Right cardiac atrium (tissue), 5 donors: ENCODE data around the gene RFNG. TPM values are rescaled to one million over a fixed set of nuclear protein-coding genes. Genes with fewer than 3 reads are reported as not detected.

ENCODE experiments used
- ATAC-seq, 2 donors: fragments of 200-7000 bp; cut with Tn5 transposase; one replicate each; pipeline versions ENCODE4 v1.8.0 to v1.9.1; 2020; ENCODE audit warnings: moderate library complexity in 2 of 2, mild to moderate bottlenecking in 1 of 2
- DNase-seq, 3 donors: peaks; one replicate each; pipeline ENCODE4 v3.0.0-alpha.2; 2020
- H3K27ac ChIP-seq: one replicate; pipeline ENCODE4 v1.5.1; 2013; ENCODE audit warnings: mild to moderate bottlenecking, low read length, control low read depth, moderate library complexity
- H3K27me3 ChIP-seq: one replicate; pipeline ENCODE4 v1.6.1; 2013; ENCODE audit not compliant: control insufficient read depth, insufficient read depth
- H3K4me1 ChIP-seq: one replicate; pipeline ENCODE4 v1.6.1; 2013; ENCODE audit warnings: low read length; ENCODE audit not compliant: control insufficient read depth, insufficient read depth
- H3K4me3 ChIP-seq: one replicate; pipeline ENCODE4 v1.5.1; 2013; ENCODE audit warnings: low read length, control low read depth
- H3K9me3 ChIP-seq: one replicate; pipeline ENCODE4 v1.6.1; 2013; ENCODE audit warnings: low read length; ENCODE audit not compliant: control insufficient read depth
- WGBS: extraction: QIAGEN DNeasy Blood & Tissue Kit; methylation state at CpG from one replicate; pipeline ENCODE4 v1.1.7; 2013; 5-methylcytosine and 5-hydroxymethylcytosine counted together
- intact Hi-C, 4 donors: fragments of 100-400 bp; cut with DNase I; formaldehyde crosslinking; loops; one replicate each; pipeline versions ENCODE4 v1.11.0 to v1.14.0; 2022 to 2023
- polyA plus RNA-seq: library from polyadenylated mRNA; stranded (reverse); fragments of 200-250 nt; gene quantifications from one replicate; pipeline ENCODE4 v1.2.3, GENCODE V29; 2013
- total RNA-seq, 4 donors: library from RNA; stranded (reverse); fragmentation: NEBNext Ultra II Directional; extraction: Animal tissue kit (Norgen Biotek cat#: 25700); gene quantifications; one replicate each; pipeline ENCODE4 v1.2.1, GENCODE V29; 2021
- donor health status: healthy with polysubstance abuse.
- donor health status: DM: no; HTN: yes; CAD: no.
- donor health status: DM: no; HTN: no; CAD: no.
- donor health status: DM: no; HTN: yes; CAD: no; lungs with severe emphysema.
- donor health status: DM: yes; HTN: yes; CAD: no.

Gene RFNG
- total and polyA plus RNA-seq, 5 donors = 19.0 to 25.4 (median 20.5) TPM

DNA sequence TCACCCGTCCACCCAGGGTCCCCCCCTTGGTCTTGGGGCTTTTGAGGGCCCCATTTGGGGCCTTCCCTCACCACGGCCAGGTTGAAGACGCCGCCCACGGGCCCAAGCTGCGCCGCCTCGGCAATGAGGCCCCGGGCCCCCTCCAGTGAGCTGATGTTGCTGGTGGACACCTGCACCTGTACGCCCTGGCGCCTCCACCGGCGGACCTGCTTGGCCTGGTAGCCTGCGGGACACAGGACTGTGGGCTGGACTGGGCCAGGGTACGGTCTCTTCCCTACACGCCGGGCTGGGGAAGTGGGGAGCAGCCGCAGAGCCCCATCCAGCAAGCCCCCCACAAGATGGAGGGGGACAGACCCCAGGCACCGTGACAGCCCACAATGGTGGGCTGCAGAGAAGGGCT, 30.8 kb upstream of the RFNG start:
- H3K27ac ChIP-seq = no peak overlapping the region
- DNase-seq (peak in 2 of 3 donors; percentile 34 to 54), ATAC-seq (no peak)
- no peaks in the 10 kb centered on the region for H3K27me3 ChIP-seq
- H3K4me3 ChIP-seq = no peak overlapping the region
- WGBS = 92% methylated on average over 19 of the region's 19 CpGs
- no peaks in the 10 kb centered on the region for H3K9me3 ChIP-seq
- no peaks in the 10 kb centered on the region for H3K4me1 ChIP-seq
- intact Hi-C loops = no loop called here

DNA sequence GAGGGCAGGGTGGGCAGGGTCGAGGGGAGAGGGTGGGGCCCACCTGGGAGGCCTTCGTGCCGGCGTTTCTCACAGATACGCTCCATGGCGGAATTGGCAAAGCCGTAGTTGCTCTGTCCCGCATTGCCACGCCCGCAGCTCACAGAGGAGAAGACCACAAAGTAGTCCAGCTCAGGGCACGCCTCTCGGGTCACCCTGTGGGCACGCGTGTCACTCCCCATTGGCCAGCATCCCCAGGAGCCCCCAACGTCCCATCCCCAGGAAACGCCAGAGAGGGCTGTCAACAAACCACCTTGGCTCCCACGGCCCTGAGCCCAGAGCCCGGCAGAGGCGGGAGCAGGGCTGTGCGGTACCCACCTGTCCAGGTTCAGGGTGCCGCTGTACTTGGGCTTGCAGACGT, 30.4 kb upstream of the RFNG start:
- H3K4me1 ChIP-seq = no peaks in the 10 kb centered on the region
- WGBS = 93% methylated on average over 22 of the region's 22 CpGs
- DNase-seq (peak in 2 of 3 donors; percentile 28 to 48), ATAC-seq (no peak)
- no peaks in the 10 kb centered on the region for H3K27me3 ChIP-seq
- no peak overlapping the region for H3K4me3 ChIP-seq
- no peak overlapping the region for H3K27ac ChIP-seq
- intact Hi-C loops = no loop called here
- no peaks in the 10 kb centered on the region for H3K9me3 ChIP-seq

DNA sequence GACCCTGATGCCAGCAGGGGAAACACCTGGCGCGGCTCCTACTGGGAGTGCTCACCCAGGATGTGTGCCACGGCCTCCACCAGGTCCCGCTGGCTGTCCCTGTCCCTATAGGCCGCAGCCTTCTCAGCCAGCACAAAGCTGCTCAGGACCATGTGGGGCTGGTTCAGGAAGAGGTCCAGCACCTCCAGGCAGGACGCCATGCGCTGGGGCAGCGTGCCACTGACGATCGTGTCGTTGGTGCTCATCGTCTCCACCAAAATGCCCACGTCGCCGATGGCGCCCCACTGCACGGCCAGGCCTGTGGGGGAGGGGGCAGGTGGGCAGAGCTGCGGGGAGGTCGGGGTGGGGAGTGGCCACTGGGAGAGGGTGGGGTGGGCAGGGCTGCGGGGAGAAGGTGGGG, 29.9 kb upstream of the RFNG start:
- ATAC-seq (no peak), DNase-seq (peak in 1 of 3 donors; percentile 68)
- Histone ChIP-seq H3K27me3 (no peaks in the 10 kb centered on the region), H3K4me3 (no peak overlapping the region), H3K4me1 (no peaks in the 10 kb centered on the region), H3K27ac (no peak overlapping the region), H3K9me3 (no peaks in the 10 kb centered on the region)
- intact Hi-C loops = no loop called here
- 92% methylated on average over 20 of the region's 20 CpGs for WGBS

DNA sequence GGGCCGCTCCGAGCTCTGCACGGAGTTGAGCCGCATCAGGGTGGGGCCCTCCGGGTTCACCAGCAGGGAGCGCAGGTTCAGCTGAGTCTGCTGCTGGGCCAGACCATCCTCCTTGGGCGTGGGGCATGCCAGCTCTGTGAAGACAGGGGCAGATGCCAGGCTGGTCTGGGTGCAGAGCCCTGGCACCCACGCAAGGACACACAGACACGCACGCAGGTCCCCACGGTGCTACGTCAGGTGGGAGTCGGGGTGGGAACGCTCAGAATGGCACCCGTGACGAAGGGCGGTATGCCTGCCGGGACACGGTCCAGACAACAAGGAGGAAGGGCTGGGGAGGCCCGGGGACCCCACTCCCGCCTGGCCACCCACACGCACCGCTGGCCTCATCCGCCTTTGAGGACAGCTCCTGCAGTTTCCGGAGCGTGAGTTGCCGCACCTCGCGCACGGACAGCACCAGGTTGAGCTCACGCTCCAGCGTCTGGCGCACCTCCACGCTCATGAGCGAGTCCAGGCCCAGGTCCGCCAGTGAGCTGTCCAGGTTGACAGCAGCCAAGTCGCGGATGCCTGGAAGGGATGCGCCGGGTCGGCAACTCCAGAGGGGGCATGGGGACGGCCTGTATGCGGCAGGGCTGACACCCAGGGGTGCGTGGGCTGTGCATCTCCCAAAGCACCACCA, 29.3 kb upstream of the RFNG start:
- no peaks in the 10 kb centered on the region for H3K9me3 ChIP-seq
- no peak overlapping the region for H3K4me3 ChIP-seq
- ATAC-seq (no peak), DNase-seq (peak in 2 of 3 donors; percentile 58 to 65)
- H3K27me3 ChIP-seq = no peaks in the 10 kb centered on the region
- H3K27ac ChIP-seq = no peak overlapping the region
- 94% methylated on average over 44 of the region's 44 CpGs for WGBS
- H3K4me1 ChIP-seq = no peaks in the 10 kb centered on the region
- intact Hi-C loops = no loop called here

DNA sequence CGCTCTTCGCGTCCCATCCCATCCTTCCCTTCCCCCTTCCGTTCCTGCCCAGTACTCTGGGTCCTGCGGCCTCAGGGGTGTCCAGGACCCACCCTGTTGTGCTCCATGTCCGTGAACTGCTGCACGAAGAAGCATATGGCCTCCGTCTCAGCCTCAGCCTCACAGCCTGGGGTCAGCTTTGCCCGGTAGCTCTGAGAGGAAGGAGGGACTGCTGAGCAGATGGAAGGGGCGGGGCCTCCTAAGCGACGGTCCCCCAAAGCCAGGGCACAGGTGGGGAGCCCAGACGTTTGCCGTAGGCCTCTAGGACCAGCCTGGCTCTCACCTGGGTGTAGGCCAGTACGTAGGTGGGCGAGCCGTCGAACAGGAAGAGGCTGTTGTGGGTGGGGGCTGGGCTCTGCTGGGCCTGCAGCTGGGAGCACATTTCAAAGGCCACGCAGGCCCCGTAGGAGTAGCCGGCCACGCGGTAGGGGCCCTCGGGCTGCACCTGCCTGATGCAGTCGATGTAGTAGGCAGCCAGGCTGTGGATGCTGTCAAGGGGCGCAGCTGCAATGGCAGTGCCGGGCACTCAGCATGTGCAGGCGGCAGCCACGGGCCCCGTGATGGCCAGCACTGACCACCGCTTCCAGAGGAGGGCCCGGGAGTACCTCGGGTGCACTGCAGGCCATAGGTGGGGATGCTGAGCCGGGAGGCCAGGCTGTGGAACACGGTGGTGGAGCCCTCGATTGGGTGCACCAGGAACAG, 28.6 kb upstream of the RFNG start:
- intact Hi-C loops = no loop called here
- WGBS = 90% methylated on average over 36 of the region's 36 CpGs
- H3K27ac ChIP-seq = no peak overlapping the region
- DNase-seq (peak in 2 of 3 donors; percentile 31 to 41), ATAC-seq (no peak)
- H3K4me3 ChIP-seq = no peak overlapping the region
- no peaks in the 10 kb centered on the region for H3K4me1 ChIP-seq
- no peaks in the 10 kb centered on the region for H3K9me3 ChIP-seq
- H3K27me3 ChIP-seq = no peaks in the 10 kb centered on the region

DNA sequence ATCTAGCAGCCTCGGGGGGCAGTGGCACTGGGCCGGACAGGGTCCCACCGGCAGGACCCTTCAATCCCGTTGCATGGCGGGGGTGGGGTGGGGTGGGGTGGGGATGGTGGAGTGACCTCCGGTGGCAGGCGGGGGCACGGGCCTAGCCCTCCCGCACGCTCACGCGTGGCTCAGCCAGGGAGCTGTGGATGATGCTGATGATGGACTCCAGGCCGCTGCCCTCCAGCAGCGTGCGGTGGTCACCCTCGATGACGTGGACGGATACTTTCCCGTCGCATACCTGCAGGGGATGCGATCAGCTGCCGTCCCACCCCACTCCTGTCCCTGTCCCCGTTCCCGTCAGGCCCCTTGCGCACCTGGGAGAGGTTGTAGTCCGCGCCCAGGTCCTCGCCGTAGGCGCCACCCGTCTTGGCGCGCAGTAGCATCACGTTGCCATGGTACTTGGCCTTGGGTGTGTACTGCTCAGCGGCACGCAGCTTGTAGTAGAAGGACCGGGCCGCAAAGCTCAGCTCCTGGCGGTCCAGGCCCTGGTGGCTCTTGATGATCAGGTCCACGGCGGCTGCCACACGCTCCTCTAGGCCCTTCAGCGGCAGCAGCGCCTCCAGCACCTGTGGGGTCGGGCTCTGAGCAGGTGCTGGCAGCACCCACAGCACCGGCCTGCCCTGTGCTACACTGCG, 27.5 kb upstream of the RFNG start:
- Histone ChIP-seq H3K27me3 (no peaks in the 10 kb centered on the region), H3K4me3 (no peak overlapping the region), H3K9me3 (no peaks in the 10 kb centered on the region), H3K4me1 (no peaks in the 10 kb centered on the region), H3K27ac (no peak overlapping the region)
- ATAC-seq (no peak), DNase-seq (peak in 2 of 3 donors; percentile 54 to 56)
- 94% methylated on average over 47 of the region's 47 CpGs for WGBS
- intact Hi-C loops = no loop called here

DNA sequence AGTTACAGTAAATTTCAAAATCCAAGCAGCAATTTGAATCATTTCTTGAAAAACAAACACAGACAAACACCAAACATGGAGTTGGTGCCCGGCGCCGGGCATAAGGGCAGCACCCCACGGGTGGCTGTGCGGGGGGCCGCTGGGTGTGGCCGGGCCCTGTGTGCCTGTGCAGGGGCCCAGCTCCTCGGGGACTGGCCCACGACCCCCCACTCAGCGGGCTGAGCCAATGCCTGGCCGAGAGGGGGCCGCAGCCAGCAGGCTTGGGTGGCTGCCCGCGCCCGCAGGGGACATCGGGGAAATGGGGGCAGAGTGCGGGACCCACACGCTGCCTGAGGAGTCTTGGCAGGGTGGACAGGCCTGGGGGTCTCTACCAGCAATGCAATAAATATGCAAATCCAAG, 26.8 kb upstream of the RFNG start:
- 92% methylated on average over 18 of the region's 18 CpGs for WGBS
- H3K9me3 ChIP-seq = no peaks in the 10 kb centered on the region
- no peaks in the 10 kb centered on the region for H3K4me1 ChIP-seq
- ATAC-seq (no peak), DNase-seq (peak in 2 of 3 donors; percentile 46 to 60)
- H3K27ac ChIP-seq = no peak overlapping the region
- H3K4me3 ChIP-seq = no peak overlapping the region
- no peaks in the 10 kb centered on the region for H3K27me3 ChIP-seq
- intact Hi-C loops = no loop called here

DNA sequence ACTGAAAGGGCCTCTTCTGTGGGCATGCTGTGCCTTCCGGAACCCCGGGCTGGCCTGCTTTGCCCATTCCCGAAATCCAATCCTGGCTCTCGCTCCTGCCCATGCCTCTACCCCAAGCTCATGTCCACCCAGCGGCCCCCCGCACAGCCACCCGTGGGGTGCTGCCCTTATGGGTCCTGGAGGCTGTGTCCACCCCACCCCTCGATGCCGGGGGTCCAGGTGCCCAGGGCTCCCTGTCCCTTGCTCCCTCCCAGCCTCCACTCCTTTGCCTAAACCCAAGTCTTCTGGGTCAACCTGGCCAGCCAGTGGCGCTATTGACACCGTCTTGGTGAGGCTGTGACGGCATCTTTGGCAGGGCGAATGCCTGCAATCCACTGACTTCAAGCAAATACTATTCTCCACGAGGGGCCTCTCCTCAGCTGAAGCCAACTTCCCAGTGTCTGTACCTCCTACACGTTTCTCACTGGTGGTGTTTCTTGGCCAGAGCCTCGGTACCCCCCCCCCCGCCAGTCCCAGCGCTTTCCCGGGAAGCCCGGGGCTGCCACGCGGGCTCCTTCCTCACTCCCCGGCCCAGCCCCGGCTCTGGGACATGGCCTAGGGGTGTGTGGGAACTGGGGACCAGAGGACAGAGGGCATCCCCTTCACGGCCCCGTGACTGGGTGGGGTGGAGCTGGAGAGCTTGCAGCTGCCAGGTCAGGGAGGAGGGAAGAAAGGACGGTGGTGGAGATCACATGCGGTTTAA, 26.2 kb upstream of the RFNG start:
- Histone ChIP-seq H3K9me3 (no peaks in the 10 kb centered on the region), H3K27ac (no peak overlapping the region), H3K27me3 (no peaks in the 10 kb centered on the region), H3K4me1 (no peaks in the 10 kb centered on the region), H3K4me3 (no peak overlapping the region)
- intact Hi-C loops = no loop called here
- 60% methylated on average over 28 of the region's 28 CpGs for WGBS
- DNase-seq (peak; percentile 71 to 80 (median 72)), ATAC-seq (peak; percentile 10 to 27)

DNA sequence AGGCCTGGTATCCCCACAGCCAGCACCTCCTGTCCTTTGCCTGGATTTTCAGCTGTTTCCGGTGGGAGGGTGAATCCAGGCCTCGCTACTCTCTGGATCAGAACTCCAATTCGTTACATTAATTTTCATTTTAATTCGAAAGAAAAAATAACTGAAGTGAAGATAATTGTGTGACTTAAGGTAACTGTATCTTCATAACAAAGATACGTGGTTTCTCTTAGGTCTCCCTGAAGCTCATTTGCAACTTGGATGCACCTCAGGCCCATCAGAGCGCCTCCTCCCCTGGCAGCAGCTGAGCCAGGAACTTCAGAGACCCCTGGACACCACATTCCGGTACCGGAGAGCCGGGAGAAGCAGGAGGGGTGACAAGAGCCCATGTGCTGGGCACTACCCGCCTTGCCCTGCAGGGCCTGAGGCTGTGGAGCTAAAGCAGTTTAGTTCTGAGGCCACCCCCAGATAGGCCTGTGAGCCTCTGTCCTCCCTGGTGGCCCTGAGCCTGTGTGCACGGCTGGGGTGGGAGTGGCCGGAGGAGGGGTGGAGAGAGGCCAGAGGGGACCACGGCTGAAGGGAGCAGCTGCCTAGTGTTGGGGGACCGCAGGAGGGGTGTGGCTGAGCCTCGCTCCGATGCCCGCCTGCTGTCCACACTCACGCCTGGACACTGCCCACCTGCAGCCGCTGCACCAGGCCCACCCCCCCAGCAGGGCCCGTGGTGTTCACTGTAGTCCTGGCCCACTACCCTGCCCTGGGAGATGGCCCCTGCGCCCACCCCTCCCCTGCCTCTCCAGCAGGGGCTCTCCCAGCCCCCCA, 25.4 kb upstream of the RFNG start:
- ATAC-seq (peak; percentile 27 to 47), DNase-seq (peak in 2 of 3 donors; percentile 51 to 61)
- H3K9me3 ChIP-seq = no peaks in the 10 kb centered on the region
- 57% methylated on average over 21 of the region's 21 CpGs for WGBS
- intact Hi-C loops = no loop called here
- H3K4me1 ChIP-seq = no peaks in the 10 kb centered on the region
- no peaks in the 10 kb centered on the region for H3K27me3 ChIP-seq
- H3K27ac ChIP-seq = no peak overlapping the region
- H3K4me3 ChIP-seq = no peak overlapping the region

DNA sequence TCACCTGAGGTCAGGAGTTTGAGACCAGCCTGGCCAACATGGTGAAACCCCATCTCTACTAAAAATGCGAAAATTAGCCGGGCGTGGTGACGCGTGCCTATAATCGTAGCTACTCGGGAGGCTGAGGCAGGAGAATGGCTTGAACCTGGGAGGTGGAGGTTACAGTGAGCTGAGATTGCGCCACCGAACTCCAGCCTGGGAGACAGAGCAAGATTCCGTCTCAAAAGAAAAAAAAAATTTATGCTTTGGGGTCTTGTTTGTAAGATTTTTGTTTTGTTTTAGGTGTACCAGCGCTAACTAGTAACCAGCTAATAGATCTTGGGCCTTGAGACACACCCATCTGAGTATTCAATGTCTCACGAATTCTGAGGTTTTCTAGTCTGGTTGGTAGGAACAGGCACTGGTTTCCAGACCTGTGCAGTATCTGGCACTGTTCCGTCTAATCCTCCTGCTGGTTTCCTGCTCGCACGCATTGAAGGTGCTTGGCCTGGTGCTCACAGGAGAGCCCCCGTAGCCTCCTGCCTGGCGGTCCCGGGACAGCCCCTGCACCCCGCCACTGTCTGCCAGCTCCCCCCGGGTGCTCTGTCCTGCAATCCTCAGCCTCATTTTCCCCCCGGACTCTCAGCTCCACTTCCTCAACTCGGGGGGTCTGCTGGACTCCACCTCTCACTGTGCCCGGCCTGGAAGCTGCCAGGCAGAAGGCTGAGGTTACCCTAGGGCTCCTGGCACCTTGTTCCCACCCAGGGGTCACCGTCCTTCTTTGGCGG, 24.6 kb upstream of the RFNG start:
- Histone ChIP-seq H3K27ac (no peak overlapping the region), H3K4me1 (no peaks in the 10 kb centered on the region)

More for the DNA sequence above, 24.6 kb upstream of the RFNG start:
- 83% methylated on average over 25 of the region's 25 CpGs for WGBS
- intact Hi-C loops = no loop called here
- no peak overlapping the region for H3K4me3 ChIP-seq
- no peaks in the 10 kb centered on the region for H3K9me3 ChIP-seq
- ATAC-seq = no peak
- peak in 2 of 3 donors; percentile 25 to 36 for DNase-seq
- no peaks in the 10 kb centered on the region for H3K27me3 ChIP-seq
